Keratinocyte (primary cell): Measurements from ENCODE around the gene HNRNPDL.

ENCODE experiments used
- CTCF ChIP-seq, 3 experiments: IDR thresholded peaks in 1 of 3; conservative IDR thresholded peaks in 1 of 3; optimal IDR thresholded peaks in 1 of 3; 2 replicates in 2 of 3; 3 replicates in 1 of 3; pipeline versions ENCODE3 to v1.5.1; 2011; ENCODE audit warnings: low read length in 3 of 3, mild to moderate bottlenecking in 3 of 3, moderate library complexity in 2 of 3, control low read depth in 1 of 3, inconsistent platforms in 1 of 3; ENCODE audit not compliant: insufficient read depth in 2 of 3; ENCODE audit errors: extremely low read depth in 1 of 3
- EZH2 ChIP-seq: IDR thresholded peaks from one replicate; pipeline ENCODE4 v1.6.1; 2012; ENCODE audit warnings: inconsistent platforms, mild to moderate bottlenecking, low read length, moderate library complexity

- TF ChIP-seq CTCF (optimal IDR thresholded peaks at IDR 0.05 in 1 of 3, IDR thresholded peaks at IDR 0.05 in 1 of 3, conservative IDR thresholded peaks at IDR 0.05 in 1 of 3; ENCODE audit: extremely low read depth in 1 of 3, insufficient read depth in 2 of 3, low read length in 3 of 3) = no peak
- TF ChIP-seq EZH2 = no peak
Measured at GRCh38 chr4:82447886-82448285, 17.6 kb upstream of the HNRNPDL start.
